Smooth muscle cell (in vitro differentiated cells): ENCODE measurements around the gene CERS6. TPM values are rescaled to one million over a fixed set of nuclear protein-coding genes. Genes with fewer than 3 reads are reported as not detected.
"Not testable (repeated sequence)": the region's sequence is repeated elsewhere in the genome, so short reads cannot be mapped to it uniquely, and the experiment has no call there.

Source experiments
- DNase-seq: peaks from one replicate; lab custom pipeline; 2025; ENCODE audit not compliant: unreplicated experiment; lab: John Stamatoyannopoulos, UW
- H2AFZ ChIP-seq: fragments of 200-600 bp; sonication (generic); 2 replicates; pipeline ENCODE4 v1.6.0; 2016; ENCODE audit warnings: antibody characterized with exemption, low read depth, mild to moderate bottlenecking
- H3F3A ChIP-seq: fragments of 200-600 bp; sonication (generic); 2 replicates; pipeline ENCODE4 v1.6.0; 2017; ENCODE audit warnings: antibody characterized with exemption, low read depth
- H3K27ac ChIP-seq: fragments of 200-600 bp; sonication (generic); 2 replicates; pipeline ENCODE4 v1.5.1; 2016; ENCODE audit warnings: low read depth, mild to moderate bottlenecking
- H3K27me3 ChIP-seq: fragments of 200-600 bp; sonication (generic); 2 replicates; pipeline ENCODE4 v1.6.1; 2016; ENCODE audit warnings: low read depth, mild to moderate bottlenecking
- H3K36me3 ChIP-seq: fragments of 200-600 bp; sonication (generic); 2 replicates; pipeline ENCODE4 v1.5.1; 2016; ENCODE audit warnings: low read depth
- H3K4me1 ChIP-seq: fragments of 200-600 bp; sonication (generic); 2 replicates; pipeline ENCODE4 v1.5.1; 2016; ENCODE audit warnings: low read depth
- H3K4me2 ChIP-seq: fragments of 200-600 bp; sonication (generic); 2 replicates; pipeline ENCODE4 v1.6.0; 2016; ENCODE audit warnings: mild to moderate bottlenecking
- H3K4me3 ChIP-seq: fragments of 200-600 bp; sonication (generic); 2 replicates; pipeline ENCODE4 v1.5.1; 2016; ENCODE audit warnings: mild to moderate bottlenecking
- H3K79me2 ChIP-seq: fragments of 200-600 bp; sonication (generic); 2 replicates; pipeline ENCODE4 v1.6.0; 2016; ENCODE audit warnings: low read depth, mild to moderate bottlenecking
- H3K9ac ChIP-seq: fragments of 200-600 bp; sonication (generic); 2 replicates; pipeline ENCODE4 v1.6.0; 2016; ENCODE audit warnings: low read depth
- H3K9me3 ChIP-seq: fragments of 200-600 bp; sonication (generic); replicated peaks from 2 replicates; pipeline ENCODE4 v1.5.1; 2016; ENCODE audit warnings: low read depth
- H4K20me1 ChIP-seq: fragments of 200-600 bp; sonication (generic); 2 replicates; pipeline ENCODE4 v1.6.0; 2016; ENCODE audit warnings: low read depth
- CTCF ChIP-seq: fragments of 200-600 bp; sonication (generic); IDR thresholded peaks from 2 replicates; pipeline ENCODE4 v1.5.1; 2017; ENCODE audit warnings: borderline replicate concordance, mild to moderate bottlenecking, antibody characterized with exemption; ENCODE audit not compliant: insufficient read depth, poor library complexity, severe bottlenecking
- WGBS: methylation state at CpG from one replicate; pipeline ENCODE4 v1.1.7; 2016; ENCODE audit warnings: low lambda C conversion rate; 5-methylcytosine and 5-hydroxymethylcytosine counted together
- polyA plus RNA-seq: library from polyadenylated mRNA; unstranded; fragments of >200 nt; fragmentation: Nextera tagmentation; extraction: Ambion mirVana; gene quantifications from 2 replicates; pipeline ENCODE4 v1.2.1, GENCODE V29; 2016
- total RNA-seq: library from RNA; depleted of rRNA; stranded (reverse); fragments of >200 nt; gene quantifications from 2 replicates; pipeline ENCODE4 v1.2.3, GENCODE V29; 2014

Gene CERS6
- total and polyA plus RNA-seq, 2 experiments from 2014 or later, result 9.2 to 26.6 TPM

- Histone ChIP-seq H4K20me1 (peaks cover 3% of the 10 kb centered on the region), H3K4me3 (no peak overlapping the region), H3F3A (no peaks in the 10 kb centered on the region), H3K79me2 (peaks cover 15% of the 10 kb centered on the region), H3K27me3 (no peaks in the 10 kb centered on the region), H3K36me3 (no peaks in the 10 kb centered on the region), H3K9me3 (no peaks in the 10 kb centered on the region), H3K9ac (no peak overlapping the region), H3K4me2 (no peak overlapping the region), H3K27ac (no peak overlapping the region), H2AFZ (no peak overlapping the region), H3K4me1 (peaks cover 11% of the 10 kb centered on the region)
- no peak for DNase-seq
- no peak for TF ChIP-seq CTCF
These were observed 194.7 kb downstream of the CERS6 start for GRCh38 chr2:168650781-168651180.

GRCh38 chr2:168652997-168653921 lies 197.2 kb downstream of the CERS6 start:
- H4K20me1 ChIP-seq, result peaks cover 3% of the 10 kb centered on the region
- no peaks in the 10 kb centered on the region for H3K9me3 ChIP-seq
- H3K79me2 ChIP-seq, result peaks cover 5% of the 10 kb centered on the region
- DNase-seq, result no peak
- peaks cover 11% of the 10 kb centered on the region for H3K4me1 ChIP-seq
- no peak overlapping the region for H2AFZ ChIP-seq
- no peak for TF ChIP-seq CTCF
- H3K4me2 ChIP-seq, result no peak overlapping the region
- no peaks in the 10 kb centered on the region for H3F3A ChIP-seq
- no peaks in the 10 kb centered on the region for H3K36me3 ChIP-seq
- H3K27ac ChIP-seq, result no peak overlapping the region
- no peak overlapping the region for H3K4me3 ChIP-seq
- no peak overlapping the region for H3K9ac ChIP-seq
- 69% methylated on average over 3 of the region's 3 CpGs for WGBS
- no peaks in the 10 kb centered on the region for H3K27me3 ChIP-seq

- H3K27me3 ChIP-seq, result no peaks in the 10 kb centered on the region
- DNase-seq, result no peak
- H3K9ac ChIP-seq, result no peak overlapping the region
- H3K79me2 ChIP-seq, result no peaks in the 10 kb centered on the region
- no peaks in the 10 kb centered on the region for H3F3A ChIP-seq
- no peaks in the 10 kb centered on the region for H3K36me3 ChIP-seq
- no peak overlapping the region for H3K4me2 ChIP-seq
- H4K20me1 ChIP-seq, result peaks cover 3% of the 10 kb centered on the region
- no peak overlapping the region for H2AFZ ChIP-seq
- no peak for TF ChIP-seq CTCF
- no peak overlapping the region for H3K27ac ChIP-seq
- no peak overlapping the region for H3K4me3 ChIP-seq
- H3K9me3 ChIP-seq, result no peaks in the 10 kb centered on the region
- H3K4me1 ChIP-seq, result peaks cover 10% of the 10 kb centered on the region
- WGBS, result 100% methylated on average over 1 of the region's 1 CpG
These were observed 198.6 kb downstream of the CERS6 start for GRCh38 chr2:168654705-168655104.

GRCh38 chr2:168655207-168655606 lies 199.1 kb downstream of the CERS6 start:
- Histone ChIP-seq H3K36me3 (no peaks in the 10 kb centered on the region), H4K20me1 (no peaks in the 10 kb centered on the region), H3K4me2 (no peak overlapping the region), H3F3A (no peaks in the 10 kb centered on the region), H3K9ac (no peak overlapping the region), H3K27ac (no peak overlapping the region), H3K4me3 (no peak overlapping the region), H3K79me2 (no peaks in the 10 kb centered on the region), H2AFZ (no peak overlapping the region), H3K27me3 (no peaks in the 10 kb centered on the region), H3K9me3 (no peaks in the 10 kb centered on the region), H3K4me1 (peaks cover 5% of the 10 kb centered on the region)
- TF ChIP-seq CTCF, result no peak
- no peak for DNase-seq
- WGBS, result 100% methylated on average over 1 of the region's 1 CpG

- H3K4me2 ChIP-seq, H3K4me3 ChIP-seq, H3K9me3 ChIP-seq, DNase-seq, H2AFZ ChIP-seq, H3K9ac ChIP-seq, H3K27ac ChIP-seq, H3F3A ChIP-seq, H4K20me1 ChIP-seq, H3K79me2 ChIP-seq, H3K27me3 ChIP-seq, H3K36me3 ChIP-seq: not testable (repeated sequence)
- 98% methylated on average over 21 of the region's 24 CpGs for WGBS
- peaks cover 19% of the 10 kb centered on the region for H3K4me1 ChIP-seq
These were observed 201.3 kb downstream of the CERS6 start for GRCh38 chr2:168657378-168657777.
